Keratinocyte (primary cell): Measurements from ENCODE around the gene DBX2.
"Not testable (repeated sequence)": the region's sequence is repeated elsewhere in the genome, so short reads cannot be mapped to it uniquely, and the experiment has no call there.

Experiments
- EZH2 ChIP-seq: IDR thresholded peaks from one replicate; pipeline ENCODE4 v1.6.1; 2012; ENCODE audit warnings: inconsistent platforms, mild to moderate bottlenecking, low read length, moderate library complexity
- TF ChIP-seq, protein P1 (sequence below), 3 experiments: IDR thresholded peaks in 1 of 3; conservative IDR thresholded peaks in 1 of 3; optimal IDR thresholded peaks in 1 of 3; 2 replicates in 2 of 3; 3 replicates in 1 of 3; pipeline versions ENCODE3 to v1.5.1; 2011; ENCODE audit warnings: low read length in 3 of 3, mild to moderate bottlenecking in 3 of 3, moderate library complexity in 2 of 3, control low read depth in 1 of 3, inconsistent platforms in 1 of 3; ENCODE audit not compliant: insufficient read depth in 2 of 3; ENCODE audit errors: extremely low read depth in 1 of 3

GRCh38 chr12:45084248-45084647 lies 33.3 kb upstream of the DBX2 start:
- TF ChIP-seq, protein P1, sequence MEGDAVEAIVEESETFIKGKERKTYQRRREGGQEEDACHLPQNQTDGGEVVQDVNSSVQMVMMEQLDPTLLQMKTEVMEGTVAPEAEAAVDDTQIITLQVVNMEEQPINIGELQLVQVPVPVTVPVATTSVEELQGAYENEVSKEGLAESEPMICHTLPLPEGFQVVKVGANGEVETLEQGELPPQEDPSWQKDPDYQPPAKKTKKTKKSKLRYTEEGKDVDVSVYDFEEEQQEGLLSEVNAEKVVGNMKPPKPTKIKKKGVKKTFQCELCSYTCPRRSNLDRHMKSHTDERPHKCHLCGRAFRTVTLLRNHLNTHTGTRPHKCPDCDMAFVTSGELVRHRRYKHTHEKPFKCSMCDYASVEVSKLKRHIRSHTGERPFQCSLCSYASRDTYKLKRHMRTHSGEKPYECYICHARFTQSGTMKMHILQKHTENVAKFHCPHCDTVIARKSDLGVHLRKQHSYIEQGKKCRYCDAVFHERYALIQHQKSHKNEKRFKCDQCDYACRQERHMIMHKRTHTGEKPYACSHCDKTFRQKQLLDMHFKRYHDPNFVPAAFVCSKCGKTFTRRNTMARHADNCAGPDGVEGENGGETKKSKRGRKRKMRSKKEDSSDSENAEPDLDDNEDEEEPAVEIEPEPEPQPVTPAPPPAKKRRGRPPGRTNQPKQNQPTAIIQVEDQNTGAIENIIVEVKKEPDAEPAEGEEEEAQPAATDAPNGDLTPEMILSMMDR (optimal IDR thresholded peaks at IDR 0.05 in 1 of 3, IDR thresholded peaks at IDR 0.05 in 1 of 3, conservative IDR thresholded peaks at IDR 0.05 in 1 of 3; ENCODE audit: extremely low read depth in 1 of 3, insufficient read depth in 2 of 3, low read length in 3 of 3): not testable (repeated sequence)
- not testable (repeated sequence) for TF ChIP-seq EZH2
